Mucosa of rectum (tissue), 2 donors: ENCODE results near the gene LIN28A.
"Not testable (repeated sequence)": the region's sequence is repeated elsewhere in the genome, so short reads cannot be mapped to it uniquely, and the experiment has no call there.

Experiments
- H3K27ac ChIP-seq, 2 donors: one replicate each; pipeline ENCODE4 v1.7.0; 2013; ENCODE audit warnings: inconsistent platforms in 2 of 2, low read depth in 2 of 2, low read length in 2 of 2
- H3K27me3 ChIP-seq, 2 donors: one replicate each; pipeline ENCODE4 v1.7.0; 2013; ENCODE audit warnings: low read length in 2 of 2; ENCODE audit not compliant: control insufficient read depth in 2 of 2, insufficient read depth in 2 of 2
- H3K36me3 ChIP-seq, 2 donors: one replicate each; pipeline ENCODE4 v1.7.0; 2013; ENCODE audit warnings: low read length in 2 of 2; ENCODE audit not compliant: control insufficient read depth in 2 of 2, insufficient read depth in 2 of 2
- H3K4me1 ChIP-seq, 2 donors: one replicate each; pipeline ENCODE4 v1.7.0; 2013; ENCODE audit warnings: low read length in 2 of 2, mild to moderate bottlenecking in 1 of 2; ENCODE audit not compliant: control insufficient read depth in 2 of 2, insufficient read depth in 2 of 2
- H3K4me3 ChIP-seq, 2 donors: one replicate each; pipeline ENCODE4 v1.7.0; 2013; ENCODE audit warnings: low read length in 2 of 2
- H3K9ac ChIP-seq, 2 donors: one replicate each; pipeline ENCODE4 v1.7.0; 2013; ENCODE audit warnings: low read length in 2 of 2, low read depth in 1 of 2, mild to moderate bottlenecking in 1 of 2
- H3K9me3 ChIP-seq, 2 donors: one replicate each; pipeline ENCODE4 v1.7.0; 2013; ENCODE audit warnings: low read length in 2 of 2; ENCODE audit not compliant: control insufficient read depth in 2 of 2
- donor health status: healthy.
- donor health status: Normal muscosa, but diverticular disease.

Gene LIN28A

DNA sequence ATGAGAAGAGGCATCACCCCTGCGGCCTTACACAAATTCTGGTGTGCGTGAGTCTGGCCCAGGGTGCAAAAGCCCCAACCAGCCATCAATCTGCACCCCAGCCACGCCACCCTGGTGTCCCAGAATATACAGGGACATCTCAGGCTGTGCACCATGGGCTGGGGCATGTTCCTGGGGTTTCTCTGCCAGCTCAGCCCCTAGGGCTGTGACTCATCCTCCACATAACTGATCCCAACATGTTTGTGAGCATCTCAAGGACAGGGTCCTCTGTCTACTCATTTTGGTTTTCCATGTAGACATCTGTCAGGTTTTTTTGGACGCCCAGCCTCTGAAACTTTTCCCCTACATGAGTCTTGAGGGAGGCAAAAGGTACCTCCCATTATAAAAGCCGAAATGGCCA is 38.6 kb upstream of the LIN28A start:
- Histone ChIP-seq H3K36me3 (no peaks in the 10 kb centered on the region), H3K27me3 (peaks cover 0 to 2% of the 10 kb centered on the region in 2 donors), H3K4me3 (no peak overlapping the region), H3K4me1 (no peaks in the 10 kb centered on the region), H3K27ac (no peak overlapping the region), H3K9ac (no peak overlapping the region), H3K9me3 (no peaks in the 10 kb centered on the region)

DNA sequence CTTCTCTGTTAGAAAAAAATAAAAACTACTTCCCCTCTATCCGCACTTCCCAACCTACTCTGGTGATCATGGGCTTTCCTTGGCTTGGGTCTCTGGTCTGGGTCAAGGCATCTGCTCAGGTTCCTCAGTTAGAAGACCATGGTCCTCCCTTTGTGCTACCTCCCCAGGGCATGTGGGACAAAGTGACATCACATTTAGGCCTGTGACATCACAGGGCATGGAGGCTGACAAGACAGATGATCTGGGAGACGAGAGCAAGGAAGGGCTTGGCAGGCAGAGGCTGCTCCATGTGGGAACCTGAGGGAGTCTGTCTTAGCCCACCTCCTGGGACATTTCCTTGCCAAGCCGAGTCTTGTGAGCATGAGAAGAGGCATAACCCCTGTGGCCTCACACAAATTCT is 38.0 kb upstream of the LIN28A start, which contains the start of gene ZNF683:
Gene ZNF683 (minus strand): TSS at position 140 of the 400 bp plus-strand sequence. CDS start 4,179 bp downstream, outside the sequence.
- not testable (repeated sequence) for H3K27me3 ChIP-seq, H3K4me1 ChIP-seq, H3K9me3 ChIP-seq, H3K4me3 ChIP-seq, H3K9ac ChIP-seq, H3K27ac ChIP-seq, H3K36me3 ChIP-seq

- peaks cover 0 to 2% of the 10 kb centered on the region in 2 donors for H3K27me3 ChIP-seq
- H3K27ac ChIP-seq, result no peak overlapping the region
- no peak overlapping the region for H3K9ac ChIP-seq
- H3K36me3 ChIP-seq, result no peaks in the 10 kb centered on the region
- no peak overlapping the region for H3K4me3 ChIP-seq
- no peaks in the 10 kb centered on the region for H3K9me3 ChIP-seq
- peaks cover 2 to 3% of the 10 kb centered on the region in 2 donors for H3K4me1 ChIP-seq
These were observed 37.3 kb upstream of the LIN28A start for GRCh38 chr1:26373281-26373680.

DNA sequence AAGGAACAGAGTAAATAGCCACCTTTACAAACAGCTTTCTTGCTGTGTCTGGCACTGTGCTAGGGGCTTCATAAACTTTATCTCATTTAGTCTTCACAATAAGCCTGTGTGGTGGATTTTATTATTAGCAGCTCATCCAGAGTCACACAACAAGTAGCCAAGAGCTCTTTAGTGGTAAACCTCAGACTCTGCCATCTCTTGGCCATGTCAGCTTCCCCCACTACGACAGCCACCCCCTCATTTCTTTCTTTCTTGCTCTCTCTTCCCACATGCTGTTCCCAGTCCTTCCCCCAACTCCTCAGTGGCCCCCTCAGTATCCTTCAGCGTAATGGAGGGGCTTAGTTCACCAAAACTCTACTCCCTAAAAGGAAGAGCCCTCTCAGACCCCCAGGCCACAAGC is 36.8 kb upstream of the LIN28A start:
- Histone ChIP-seq H3K9ac (no peak overlapping the region), H3K4me1 (peaks cover 3 to 6% of the 10 kb centered on the region in 2 donors), H3K27me3 (peaks cover 0 to 2% of the 10 kb centered on the region in 2 donors), H3K36me3 (no peaks in the 10 kb centered on the region), H3K9me3 (no peaks in the 10 kb centered on the region), H3K27ac (no peak overlapping the region), H3K4me3 (no peak overlapping the region)

DNA sequence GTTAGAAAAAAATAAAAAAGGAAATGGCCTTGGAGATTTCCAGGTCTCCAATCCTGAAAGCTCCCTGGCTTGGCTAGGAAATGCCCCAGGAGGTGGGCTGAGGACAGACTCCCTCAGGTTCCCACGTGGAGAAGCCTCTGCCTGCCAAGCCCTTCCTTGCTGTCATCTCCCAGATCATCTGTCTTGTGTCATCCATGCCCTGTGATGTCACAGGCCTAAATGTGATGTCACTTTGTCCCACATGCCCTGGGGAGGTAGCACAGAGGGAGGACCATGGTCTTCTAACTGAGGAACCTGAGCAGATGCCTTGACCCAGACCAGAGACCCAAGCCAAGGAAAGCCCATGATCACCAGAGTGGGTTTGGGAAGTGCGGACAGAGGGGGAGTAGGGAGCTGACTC is 36.3 kb upstream of the LIN28A start:
- not testable (repeated sequence) for H3K4me1 ChIP-seq, H3K4me3 ChIP-seq, H3K36me3 ChIP-seq, H3K9me3 ChIP-seq, H3K27me3 ChIP-seq, H3K27ac ChIP-seq, H3K9ac ChIP-seq

GRCh38 chr1:26375081-26375480 is 35.5 kb upstream of the LIN28A start:
- no peak overlapping the region for H3K27ac ChIP-seq
- no peaks in the 10 kb centered on the region for H3K36me3 ChIP-seq
- no peaks in the 10 kb centered on the region for H3K9me3 ChIP-seq
- peaks cover 0 to 2% of the 10 kb centered on the region in 2 donors for H3K27me3 ChIP-seq
- no peak overlapping the region for H3K9ac ChIP-seq
- no peak overlapping the region for H3K4me3 ChIP-seq
- peaks cover 3 to 6% of the 10 kb centered on the region in 2 donors for H3K4me1 ChIP-seq

DNA sequence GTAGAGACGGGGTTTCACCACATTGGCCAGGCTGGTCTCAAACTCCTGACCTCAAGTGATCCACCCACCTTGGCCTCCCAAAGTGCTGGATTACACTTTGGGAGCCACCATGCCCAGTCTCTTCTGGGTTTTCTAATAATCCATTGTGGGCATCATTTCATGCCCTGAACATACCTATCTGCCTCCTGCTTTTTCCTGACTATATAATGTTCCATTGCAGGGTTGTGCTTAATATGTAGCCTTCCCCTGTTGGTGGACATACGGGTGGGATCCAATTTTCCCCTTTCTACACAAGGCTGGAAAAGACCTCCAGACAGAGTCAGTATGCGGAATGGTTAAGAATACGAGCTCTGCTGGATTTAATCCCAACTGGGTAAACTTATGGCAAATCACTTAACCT is 34.6 kb upstream of the LIN28A start:
- Histone ChIP-seq H3K36me3 (no peaks in the 10 kb centered on the region), H3K9me3 (no peaks in the 10 kb centered on the region), H3K9ac (no peak overlapping the region), H3K4me1 (peaks cover 3 to 6% of the 10 kb centered on the region in 2 donors), H3K27me3 (no peaks in the 10 kb centered on the region), H3K27ac (no peak overlapping the region), H3K4me3 (no peak overlapping the region)

- no peaks in the 10 kb centered on the region for H3K36me3 ChIP-seq
- no peak overlapping the region for H3K9ac ChIP-seq
- peak overlapping the region in 1 of 2 donors; percentile 0 for H3K27ac ChIP-seq
- H3K27me3 ChIP-seq, result no peaks in the 10 kb centered on the region
- H3K4me1 ChIP-seq, result peaks cover 3 to 6% of the 10 kb centered on the region in 2 donors
- H3K4me3 ChIP-seq, result no peak overlapping the region
- no peaks in the 10 kb centered on the region for H3K9me3 ChIP-seq
These were observed 32.3 kb upstream of the LIN28A start for GRCh38 chr1:26378088-26378878.

GRCh38 chr1:26378879-26379251 is 31.8 kb upstream of the LIN28A start:
- no peaks in the 10 kb centered on the region for H3K36me3 ChIP-seq
- H3K27ac ChIP-seq, result no peak overlapping the region

GRCh38 chr1:26384076-26384475 is 26.5 kb upstream of the LIN28A start:
- Histone ChIP-seq H3K4me1 (no peaks in the 10 kb centered on the region), H3K9ac (no peak overlapping the region), H3K9me3 (no peaks in the 10 kb centered on the region), H3K4me3 (no peak overlapping the region), H3K27ac (no peak overlapping the region), H3K36me3 (no peaks in the 10 kb centered on the region), H3K27me3 (peaks cover 0 to 3% of the 10 kb centered on the region in 2 donors)

More at GRCh38 chr1:26378879-26379251, 31.8 kb upstream of the LIN28A start:
- peaks cover 3 to 6% of the 10 kb centered on the region in 2 donors for H3K4me1 ChIP-seq
- no peaks in the 10 kb centered on the region for H3K9me3 ChIP-seq
- no peak overlapping the region for H3K9ac ChIP-seq
- H3K4me3 ChIP-seq, result no peak overlapping the region
- H3K27me3 ChIP-seq, result no peaks in the 10 kb centered on the region
